WTC11 (cell line): ENCODE data around the gene BICRA. TPM values are rescaled to one million over a fixed set of nuclear protein-coding genes. Genes with fewer than 3 reads are reported as not detected.

Experiments used
- ATAC-seq: fragments of 200-7000 bp; cut with Tn5 transposase; 2 replicates; pipeline ENCODE4 v1.10.0; 2021; ENCODE audit warnings: mild to moderate bottlenecking, moderate library complexity
- CTCF ChIA-PET: fragments of 300-600 bp; sonication (Branson Sonifier 250); formaldehyde crosslinking; loops from one replicate; lab custom pipeline; 2021; ENCODE audit warnings: antibody characterized with exemption; lab: Charles Lee
- POLR2A ChIA-PET: fragments of 350-600 bp; sonication (Branson Sonifier 250); formaldehyde crosslinking; loops from one replicate; lab custom pipeline; 2021; ENCODE audit warnings: antibody characterized with exemption; lab: Charles Lee
- DNase-seq: peaks from one replicate; pipeline ENCODE4 v3.0.0; 2021; ENCODE audit warnings: low spot score
- H3K27ac Mint-ChIP-seq: 2 replicates; pipeline ENCODE4 v1.8.0; 2021; ENCODE audit warnings: mixed read lengths
- H3K27me3 Mint-ChIP-seq: 2 replicates; pipeline ENCODE4 v1.8.0; 2021; ENCODE audit warnings: low read depth, mild to moderate bottlenecking, moderate library complexity, mixed read lengths
- H3K36me3 Mint-ChIP-seq: 2 replicates; pipeline ENCODE4 v1.8.0; 2021; ENCODE audit warnings: mixed read lengths
- H3K4me1 Mint-ChIP-seq: 2 replicates; pipeline ENCODE4 v1.8.0; 2022; ENCODE audit warnings: mixed read lengths
- H3K4me3 Mint-ChIP-seq: 2 replicates; pipeline ENCODE4 v1.8.0; 2021; ENCODE audit warnings: mild to moderate bottlenecking, moderate library complexity, mixed read lengths
- H3K9me3 Mint-ChIP-seq: 2 replicates; pipeline ENCODE4 v1.8.0; 2021; ENCODE audit warnings: mixed read lengths
- ATF1 ChIP-seq: sonication (generic); formaldehyde crosslinking; IDR thresholded peaks from 2 replicates; pipeline ENCODE4 v1.8.1; 2023; ENCODE audit warnings: mild to moderate bottlenecking, moderate library complexity, missing genetic modification reagents
- CDX4 ChIP-seq: fragments of 250-450 bp; sonication (Bioruptor Pico); IDR thresholded peaks from 2 replicates; pipeline ENCODE4 v1.9.0; 2021; ENCODE audit warnings: moderate library complexity, mild to moderate bottlenecking, inconsistent platforms, borderline replicate concordance
- CREB1 ChIP-seq: sonication (generic); formaldehyde crosslinking; IDR thresholded peaks from 2 replicates; pipeline ENCODE4 v1.8.0; 2023; ENCODE audit warnings: mild to moderate bottlenecking, missing genetic modification reagents
- E2F5 ChIP-seq: sonication (generic); formaldehyde crosslinking; IDR thresholded peaks from 2 replicates; pipeline ENCODE4 v1.8.1; 2022; ENCODE audit warnings: mild to moderate bottlenecking, moderate library complexity, missing genetic modification reagents
- FOXK1 ChIP-seq: sonication (generic); formaldehyde crosslinking; IDR thresholded peaks from 2 replicates; pipeline ENCODE4 v1.8.0; 2022; ENCODE audit warnings: mild to moderate bottlenecking, moderate library complexity, missing genetic modification reagents
- HMGA2 ChIP-seq: fragments of 250-450 bp; sonication (Bioruptor Pico); IDR thresholded peaks from 2 replicates; pipeline ENCODE4 v1.4.0; 2021; ENCODE audit warnings: mild to moderate bottlenecking, moderate library complexity
- IRF2 ChIP-seq: sonication (generic); formaldehyde crosslinking; IDR thresholded peaks from 2 replicates; pipeline ENCODE4 v1.8.0; 2022; ENCODE audit warnings: low read depth, missing genetic modification reagents, borderline replicate concordance
- MXD4 ChIP-seq: fragments of 250-450 bp; sonication (Bioruptor Pico); IDR thresholded peaks from 2 replicates; pipeline ENCODE4 v1.8.0; 2021; ENCODE audit warnings: mild to moderate bottlenecking, moderate library complexity, borderline replicate concordance
- NR1H2 ChIP-seq: sonication (generic); formaldehyde crosslinking; IDR thresholded peaks from 2 replicates; pipeline ENCODE4 v1.9.0; 2021; ENCODE audit warnings: mild to moderate bottlenecking, moderate library complexity, missing genetic modification reagents
- NR2C2 ChIP-seq: sonication (generic); formaldehyde crosslinking; IDR thresholded peaks from 2 replicates; pipeline ENCODE4 v1.8.0; 2022; ENCODE audit warnings: mild to moderate bottlenecking, missing genetic modification reagents
- OVOL2 ChIP-seq: fragments of 250-450 bp; sonication (Bioruptor Pico); IDR thresholded peaks from 2 replicates; pipeline ENCODE4 v1.9.0; 2021; ENCODE audit warnings: mild to moderate bottlenecking, borderline replicate concordance
- TCF7 ChIP-seq: sonication (generic); formaldehyde crosslinking; IDR thresholded peaks from 2 replicates; pipeline ENCODE4 v1.8.0; 2022; ENCODE audit warnings: mild to moderate bottlenecking, low read depth, missing genetic modification reagents, moderate library complexity
- TP53 ChIP-seq: sonication (generic); formaldehyde crosslinking; IDR thresholded peaks from 2 replicates; pipeline ENCODE4 v1.8.1; 2023; ENCODE audit warnings: mild to moderate bottlenecking, missing genetic modification reagents
- ZBTB21 ChIP-seq: sonication (generic); formaldehyde crosslinking; IDR thresholded peaks from 2 replicates; pipeline ENCODE4 v1.8.1; 2023; ENCODE audit warnings: mild to moderate bottlenecking, missing genetic modification reagents, borderline replicate concordance
- ZMAT4 ChIP-seq: fragments of 250-450 bp; sonication (Bioruptor Pico); IDR thresholded peaks from 2 replicates; pipeline ENCODE4 v1.9.0; 2021; ENCODE audit warnings: mild to moderate bottlenecking
- ZNF423 ChIP-seq: fragments of 250-450 bp; sonication (Bioruptor Pico); IDR thresholded peaks from 2 replicates; pipeline ENCODE4 v2.1.2; 2022; ENCODE audit warnings: mild to moderate bottlenecking, moderate library complexity
- total RNA-seq: library from RNA; stranded (reverse); gene quantifications from 3 replicates; pipeline ENCODE4 v1.2.3, GENCODE V29; 2021
- TF ChIP-seq, protein P1 (sequence below): sonication (generic); formaldehyde crosslinking; IDR thresholded peaks from 2 replicates; pipeline ENCODE4 v1.8.0; 2023; ENCODE audit warnings: missing genetic modification reagents
- TF ChIP-seq, protein P2 (sequence below): fragments of 250-450 bp; sonication (Bioruptor Pico); IDR thresholded peaks from 2 replicates; pipeline ENCODE4 v2.1.2; 2022; ENCODE audit warnings: mild to moderate bottlenecking, moderate library complexity
- TF ChIP-seq, protein P3 (sequence below): sonication (generic); formaldehyde crosslinking; IDR thresholded peaks from 2 replicates; pipeline ENCODE4 v1.8.1; 2022; ENCODE audit warnings: missing genetic modification reagents, borderline replicate concordance

The BICRA gene
- total RNA-seq, 1 experiment from 2014 or later: 30.3 TPM

DNA sequence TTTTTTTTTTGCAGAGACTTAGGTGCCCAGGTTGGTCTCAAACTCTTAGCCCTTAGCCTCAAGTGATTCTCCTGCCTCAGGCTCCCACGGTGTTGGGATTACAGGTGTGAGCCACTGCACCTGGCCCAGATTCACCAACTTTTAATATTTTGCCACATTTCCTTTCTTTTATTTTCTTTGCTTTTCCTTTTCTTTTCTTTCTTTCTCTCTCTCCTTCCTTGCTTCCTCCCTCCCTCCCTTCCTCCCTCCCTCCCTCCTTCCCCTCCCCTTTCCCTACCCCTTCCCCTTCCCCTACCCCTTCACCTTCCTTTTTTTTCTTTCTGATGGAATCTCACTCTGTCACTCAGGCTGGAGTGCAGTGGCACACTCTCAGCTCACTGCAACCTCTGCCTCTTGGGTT, 35.3 kb downstream of the BICRA start:
- peaks cover 35% of the 10 kb centered on the region for H3K4me1 Mint-ChIP-seq
- no peaks in the 10 kb centered on the region for H3K27me3 Mint-ChIP-seq
- DNase-seq: no peak
- ATAC-seq: no peak
- ChIA-PET CTCF (no interaction called here), POLR2A (no interaction called here)
- TF ChIP-seq E2F5 (CRISPR knock-in tag) (no peak), HMGA2 (CRISPR knock-in tag) (no peak), NR1H2 (no peak), ZMAT4 (CRISPR knock-in tag) (no peak), OVOL2 (no peak), NR2C2 (no peak), IRF2 (CRISPR knock-in tag) (no peak), TCF7 (CRISPR knock-in tag) (no peak), ATF1 (CRISPR knock-in tag) (no peak), CDX4 (no peak), ZBTB21 (no peak), FOXK1 (CRISPR knock-in tag) (no peak), CREB1 (CRISPR knock-in tag) (no peak)
- TF ChIP-seq, protein P1, sequence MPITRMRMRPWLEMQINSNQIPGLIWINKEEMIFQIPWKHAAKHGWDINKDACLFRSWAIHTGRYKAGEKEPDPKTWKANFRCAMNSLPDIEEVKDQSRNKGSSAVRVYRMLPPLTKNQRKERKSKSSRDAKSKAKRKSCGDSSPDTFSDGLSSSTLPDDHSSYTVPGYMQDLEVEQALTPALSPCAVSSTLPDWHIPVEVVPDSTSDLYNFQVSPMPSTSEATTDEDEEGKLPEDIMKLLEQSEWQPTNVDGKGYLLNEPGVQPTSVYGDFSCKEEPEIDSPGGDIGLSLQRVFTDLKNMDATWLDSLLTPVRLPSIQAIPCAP (CRISPR knock-in tag): no peak
- TF ChIP-seq, protein P2, sequence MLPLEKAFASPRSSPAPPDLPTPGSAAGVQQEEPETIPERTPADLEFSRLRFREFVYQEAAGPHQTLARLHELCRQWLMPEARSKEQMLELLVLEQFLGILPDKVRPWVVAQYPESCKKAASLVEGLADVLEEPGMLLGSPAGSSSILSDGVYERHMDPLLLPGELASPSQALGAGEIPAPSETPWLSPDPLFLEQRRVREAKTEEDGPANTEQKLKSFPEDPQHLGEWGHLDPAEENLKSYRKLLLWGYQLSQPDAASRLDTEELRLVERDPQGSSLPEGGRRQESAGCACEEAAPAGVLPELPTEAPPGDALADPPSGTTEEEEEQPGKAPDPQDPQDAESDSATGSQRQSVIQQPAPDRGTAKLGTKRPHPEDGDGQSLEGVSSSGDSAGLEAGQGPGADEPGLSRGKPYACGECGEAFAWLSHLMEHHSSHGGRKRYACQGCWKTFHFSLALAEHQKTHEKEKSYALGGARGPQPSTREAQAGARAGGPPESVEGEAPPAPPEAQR (CRISPR knock-in tag): no peak
- TF ChIP-seq, protein P3, sequence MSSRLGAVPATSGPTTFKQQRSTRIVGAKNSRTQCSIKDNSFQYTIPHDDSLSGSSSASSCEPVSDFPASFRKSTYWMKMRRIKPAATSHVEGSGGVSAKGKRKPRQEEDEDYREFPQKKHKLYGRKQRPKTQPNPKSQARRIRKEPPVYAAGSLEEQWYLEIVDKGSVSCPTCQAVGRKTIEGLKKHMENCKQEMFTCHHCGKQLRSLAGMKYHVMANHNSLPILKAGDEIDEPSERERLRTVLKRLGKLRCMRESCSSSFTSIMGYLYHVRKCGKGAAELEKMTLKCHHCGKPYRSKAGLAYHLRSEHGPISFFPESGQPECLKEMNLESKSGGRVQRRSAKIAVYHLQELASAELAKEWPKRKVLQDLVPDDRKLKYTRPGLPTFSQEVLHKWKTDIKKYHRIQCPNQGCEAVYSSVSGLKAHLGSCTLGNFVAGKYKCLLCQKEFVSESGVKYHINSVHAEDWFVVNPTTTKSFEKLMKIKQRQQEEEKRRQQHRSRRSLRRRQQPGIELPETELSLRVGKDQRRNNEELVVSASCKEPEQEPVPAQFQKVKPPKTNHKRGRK: no peak
- peaks cover 30% of the 10 kb centered on the region for H3K36me3 Mint-ChIP-seq
- H3K9me3 Mint-ChIP-seq: peaks cover 9% of the 10 kb centered on the region
- H3K4me3 Mint-ChIP-seq: no peak overlapping the region
- no peak overlapping the region; the same call in 1 of the 2 replicates for H3K27ac Mint-ChIP-seq

- DNase-seq (no peak), ATAC-seq (no peak)
- peaks cover 14% of the 10 kb centered on the region for H3K9me3 Mint-ChIP-seq
- H3K27ac Mint-ChIP-seq: peak overlapping the region; percentile 78
- no peaks in the 10 kb centered on the region for H3K27me3 Mint-ChIP-seq
- no peak overlapping the region for H3K4me3 Mint-ChIP-seq
- peaks cover 35% of the 10 kb centered on the region for H3K4me1 Mint-ChIP-seq
- POLR2A ChIA-PET: no interaction called here
- H3K36me3 Mint-ChIP-seq: peaks cover 35% of the 10 kb centered on the region
- TF ChIP-seq ZNF423 (no peak), MXD4 (CRISPR knock-in tag) (no peak), TP53 (CRISPR knock-in tag) (no peak)
- CTCF ChIA-PET: no interaction called here
Observed at GRCh38 chr19:47644743-47645482, 36.0 kb downstream of the BICRA start.
